HCT116 (cell line): ENCODE results near the gene PCSK6. TPM values are rescaled to one million over a fixed set of nuclear protein-coding genes. Genes with fewer than 3 reads are reported as not detected.

Source experiments
- ATAC-seq: fragments of 200-7000 bp; cut with Tn5 transposase; 2 replicates; pipeline ENCODE4 v1.9.1; 2020; ENCODE audit warnings: mild to moderate bottlenecking, moderate library complexity
- BruUV-seq: library from RNA; stranded (reverse); fragments of 400-500 nt; replicated peaks from 2 replicates; lab custom pipeline; 2021; lab: Mats Ljungman, UMichigan
- CTCF ChIA-PET: fragments of 300-600 bp; sonication (Branson Sonifier 250); formaldehyde crosslinking; loops from one replicate; lab custom pipeline; 2021; ENCODE audit warnings: antibody characterized with exemption; lab: Charles Lee
- POLR2A ChIA-PET: fragments of 300-600, 350-600 bp; sonication (Branson Sonifier 250); formaldehyde crosslinking; loops from one replicate; lab custom pipeline; 2021; ENCODE audit warnings: antibody characterized with exemption; lab: Charles Lee
- RAD21 ChIA-PET, 2 experiments: fragments of 300-600 bp; sonication (Branson Sonifier 250); formaldehyde crosslinking; loops; one replicate each; lab custom pipeline; 2023; ENCODE audit warnings: low total read pairs in 2 of 2; ENCODE audit not compliant: uncharacterized antibody in 2 of 2, unreplicated experiment in 2 of 2, low non-redundant PET in 1 of 2; lab: Charles Lee
- DNase-seq: peaks from one replicate; pipeline ENCODE4 v3.0.0-alpha.2; 2010; ENCODE audit warnings: low read depth, low spot score
- H2AFZ ChIP-seq: fragments of 200-600 bp; shearing (Covaris generic), sonication (generic); 2 replicates; pipeline ENCODE4 v1.6.1; 2017; ENCODE audit warnings: low read depth, mixed run types, mixed read lengths, antibody characterized with exemption, low read length; ENCODE audit not compliant: poor library complexity, severe bottlenecking
- H3K27ac ChIP-seq: 2 replicates; pipeline ENCODE4 v1.5.1; 2012; ENCODE audit warnings: low read depth, low read length
- H3K27me3 ChIP-seq: fragments of 200-600 bp; sonication (generic); 2 replicates; pipeline ENCODE4 v1.6.1; 2016; ENCODE audit warnings: mixed run types, low read length, mixed read lengths; ENCODE audit not compliant: insufficient read depth
- H3K36me3 ChIP-seq, 2 experiments: fragments of 200-500 bp in 1 of 2; fragments of 200-600 bp in 1 of 2; sonication (Bioruptor generic) in 1 of 2; sonication (generic) in 1 of 2; 2 replicates each; pipeline versions ENCODE4 v1.5.1 to v1.6.1; 2014 to 2016; ENCODE audit warnings: low read length in 2 of 2, inconsistent platforms in 1 of 2, mixed read lengths in 1 of 2, mixed run types in 1 of 2; ENCODE audit not compliant: insufficient read depth in 2 of 2, control insufficient read depth in 1 of 2
- H3K4me1 ChIP-seq, 2 experiments: fragments of 200-600 bp in 1 of 2; sonication (generic) in 1 of 2; 2 replicates each; pipeline versions ENCODE4 v1.5.1 to v1.6.1; 2012 to 2017; ENCODE audit warnings: low read length in 2 of 2, inconsistent platforms in 1 of 2, mild to moderate bottlenecking in 1 of 2, mixed read lengths in 1 of 2, mixed run types in 1 of 2, moderate library complexity in 1 of 2; ENCODE audit not compliant: insufficient read depth in 2 of 2, control insufficient read depth in 1 of 2
- H3K4me2 ChIP-seq: fragments of 200-600 bp; sonication (generic); 2 replicates; pipeline ENCODE4 v1.6.1; 2017; ENCODE audit warnings: mixed run types, low read length, mixed read lengths
- H3K4me3 ChIP-seq, 2 experiments: fragments of 200-600 bp in 1 of 2; sonication (generic) in 1 of 2; replicated peaks in 1 of 2; 2 replicates each; pipeline ENCODE4 v1.5.1; 2011 to 2016; ENCODE audit warnings: low read length in 2 of 2, control low read depth in 1 of 2, low read depth in 1 of 2, mild to moderate bottlenecking in 1 of 2, mixed read lengths in 1 of 2, mixed run types in 1 of 2
- H3K79me2 ChIP-seq: fragments of 200-600 bp; sonication (generic); 2 replicates; pipeline ENCODE4 v1.6.1; 2017; ENCODE audit warnings: mild to moderate bottlenecking, mixed run types, low read length, moderate library complexity, mixed read lengths; ENCODE audit not compliant: insufficient read depth
- H3K9ac ChIP-seq: fragments of 200-600 bp; sonication (generic); 2 replicates; pipeline ENCODE4 v1.6.1; 2016; ENCODE audit warnings: low read length, mixed read lengths
- H3K9me2 ChIP-seq: fragments of 200-600 bp; sonication (generic), shearing (Covaris generic); 2 replicates; pipeline ENCODE4 v1.6.1; 2017; ENCODE audit warnings: mixed run types, mild to moderate bottlenecking, moderate library complexity; ENCODE audit not compliant: insufficient read depth
- H3K9me3 ChIP-seq, 2 experiments: fragments of 200-500 bp in 1 of 2; fragments of 200-600 bp in 1 of 2; sonication (Bioruptor generic) in 1 of 2; sonication (generic) in 1 of 2; 2 replicates each; pipeline ENCODE4 v1.6.1; 2014 to 2017; ENCODE audit warnings: low read length in 2 of 2, mixed read lengths in 2 of 2, inconsistent platforms in 1 of 2, low read depth in 1 of 2, mild to moderate bottlenecking in 1 of 2, mixed run types in 1 of 2, moderate library complexity in 1 of 2; ENCODE audit not compliant: control insufficient read depth in 1 of 2, insufficient read depth in 1 of 2
- H4K20me1 ChIP-seq: fragments of 200-600 bp; sonication (generic), shearing (Covaris generic); 2 replicates; pipeline ENCODE4 v1.6.1; 2017; ENCODE audit warnings: mixed run types, mild to moderate bottlenecking, moderate library complexity; ENCODE audit not compliant: insufficient read depth
- CTCF ChIP-seq, 3 experiments: fragments of 200-600 bp in 1 of 3; sonication (generic) in 1 of 3; IDR thresholded peaks in 2 of 3; conservative IDR thresholded peaks in 1 of 3; 2 replicates each; pipeline ENCODE4 v1.5.1; 2012 to 2017; ENCODE audit warnings: low read depth in 2 of 3, low read length in 2 of 3, antibody characterized with exemption in 1 of 3, borderline replicate concordance in 1 of 3, control low read depth in 1 of 3, mild to moderate bottlenecking in 1 of 3, mixed read lengths in 1 of 3, mixed run types in 1 of 3, moderate library complexity in 1 of 3; ENCODE audit not compliant: insufficient read depth in 1 of 3
- ELF1 ChIP-seq: IDR thresholded peaks from 2 replicates; pipeline ENCODE4 v1.6.1; 2012; ENCODE audit warnings: low read depth, borderline replicate concordance
- EZH2 ChIP-seq: fragments of 200-600 bp; sonication (generic); IDR thresholded peaks from 2 replicates; pipeline ENCODE4 v1.6.1; 2017; ENCODE audit warnings: antibody characterized with exemption, mixed run types
- JUND ChIP-seq: IDR thresholded peaks from 2 replicates; pipeline ENCODE4 v1.6.1; 2012
- POLR2AphosphoS5 ChIP-seq: IDR thresholded peaks from 2 replicates; pipeline ENCODE4 v1.6.1; 2011; ENCODE audit warnings: mild to moderate bottlenecking, low read depth, low read length, moderate library complexity
- RAD21 ChIP-seq: IDR thresholded peaks from 2 replicates; pipeline ENCODE4 v1.6.1; 2012; ENCODE audit warnings: low read depth, mild to moderate bottlenecking
- SIN3A ChIP-seq: IDR thresholded peaks from 2 replicates; pipeline ENCODE4 v1.6.1; 2012; ENCODE audit warnings: low read depth
- SP1 ChIP-seq: IDR thresholded peaks from 2 replicates; pipeline ENCODE4 v1.6.1; 2012; ENCODE audit warnings: low read depth
- YY1 ChIP-seq: IDR thresholded peaks from 2 replicates; pipeline ENCODE4 v1.6.1; 2011; ENCODE audit warnings: low read length, low read depth, moderate library complexity, mild to moderate bottlenecking; ENCODE audit not compliant: insufficient replicate concordance; ENCODE audit errors: extremely low read depth
- ZFX ChIP-seq: fragments of 450-650 bp; IDR thresholded peaks from 2 replicates; pipeline ENCODE4 v1.6.1; 2017
- intact Hi-C: fragments of 100-400 bp; cut with micrococcal nuclease; formaldehyde crosslinking; loops from 2 replicates; pipeline ENCODE4 v1.10.0; 2022
- total RNA-seq: library from RNA; stranded (reverse); gene quantifications from one replicate; pipeline ENCODE4 v1.2.1, GENCODE V29; 2021; ENCODE audit not compliant: unreplicated experiment

Gene PCSK6
- total RNA-seq, 1 experiment from 2014 or later, result 13.5 TPM

- peak overlapping the region; percentile 57 to 96 for H3K4me3 ChIP-seq
- peaks cover 70% of the 10 kb centered on the region for H3K79me2 ChIP-seq
- H3K9me3 ChIP-seq, result no peaks in the 10 kb centered on the region
- ChIA-PET CTCF (no interaction called here), POLR2A (no interaction called here), RAD21 (no interaction called here)
- intact Hi-C loops, result no loop called here
- H3K9ac ChIP-seq, result peak overlapping the region; percentile 98
- H3K9me2 ChIP-seq, result no peaks in the 10 kb centered on the region
- TSS peak; percentile 35 for BruUV-seq
- H4K20me1 ChIP-seq, result peaks cover 47% of the 10 kb centered on the region; the same call in 1 of the 2 replicates
- no peak overlapping the region for H2AFZ ChIP-seq
- H3K4me2 ChIP-seq, result peak overlapping the region; percentile 90
- TF ChIP-seq ELF1 (no peak), SP1 (no peak), CTCF (IDR thresholded peaks at IDR 0.05 in 2 of 3, conservative IDR thresholded peaks at IDR 0.05 in 1 of 3; ENCODE audit: borderline replicate concordance in 1 of 3, insufficient read depth in 1 of 3, low read depth in 2 of 3, low read length in 2 of 3) (no peak), SIN3A (no peak), JUND (no peak)
- H3K27me3 ChIP-seq, result no peaks in the 10 kb centered on the region
- no peak overlapping the region for H3K27ac ChIP-seq
- peaks cover 15 to 40% of the 10 kb centered on the region in 2 experiments for H3K4me1 ChIP-seq
- peaks cover 17 to 29% of the 10 kb centered on the region in 2 experiments; a peak in 3 of 4 replicates for H3K36me3 ChIP-seq
- ATAC-seq, result no peak
- no peak for DNase-seq
These were observed 196.4 kb downstream of the PCSK6 start for GRCh38 chr15:101293122-101293521.

GRCh38 chr15:101288905-101289513 is 200.5 kb downstream of the PCSK6 start:
- POLR2A ChIA-PET, result no interaction called here
- no peak overlapping the region for H3K27ac ChIP-seq
- H3K9ac ChIP-seq, result no peak overlapping the region
- H2AFZ ChIP-seq, result no peak overlapping the region
- ATAC-seq, result peak; percentile 63
- peaks cover 46 to 59% of the 10 kb centered on the region in 2 experiments for H3K36me3 ChIP-seq
- RAD21 ChIA-PET, result interaction anchor here in 1 of 2 experiments (0.6 kb wide), 1 partner anchor 187 kb away, joined by 3 read pairs; no protein-coding TSS in a partner anchor
- BruUV-seq, result no TSS peak
- H3K9me2 ChIP-seq, result no peaks in the 10 kb centered on the region
- no peaks in the 10 kb centered on the region for H3K27me3 ChIP-seq
- H3K4me1 ChIP-seq, result peaks cover 15 to 30% of the 10 kb centered on the region in 2 experiments
- no peak overlapping the region for H3K4me3 ChIP-seq
- intact Hi-C loops, result loop anchor here (1.0 kb wide), 1 partner anchor 352 kb away; no protein-coding TSS in a partner anchor
- H4K20me1 ChIP-seq, result peaks cover 53% of the 10 kb centered on the region; the same call in 1 of the 2 replicates
- CTCF ChIA-PET, result interaction anchor here (0.6 to 2.9 kb wide), 14 partner anchors 9 to 366 kb away, joined by 3 to 20 read pairs (median 4); partner anchors contain the start of gene CHSY1
- peak; percentile 42 for DNase-seq
- no peak overlapping the region for H3K4me2 ChIP-seq
- TF ChIP-seq YY1 (no peak), RAD21 (peak; percentile 50), ZFX (no peak), CTCF (IDR thresholded peaks at IDR 0.05 in 2 of 3, conservative IDR thresholded peaks at IDR 0.05 in 1 of 3; ENCODE audit: borderline replicate concordance in 1 of 3, insufficient read depth in 1 of 3, low read depth in 2 of 3, low read length in 2 of 3) (peak; percentile 41 to 78 (median 64); a peak in 5 of 6 replicates), EZH2 (no peak), POLR2AphosphoS5 (no peak)
- H3K79me2 ChIP-seq, result peaks cover 97% of the 10 kb centered on the region
- H3K9me3 ChIP-seq, result no peaks in the 10 kb centered on the region
